PFSK-1 (cell line): ENCODE measurements around the gene VWF.

Source experiments
- POLR2AphosphoS5 ChIP-seq: IDR thresholded peaks from 2 replicates; pipeline ENCODE4 v1.6.1; 2012; ENCODE audit warnings: low read depth, mild to moderate bottlenecking, control low read depth, low read length, moderate library complexity
- SIN3A ChIP-seq: IDR thresholded peaks from 2 replicates; pipeline ENCODE4 v1.6.1; 2012; ENCODE audit warnings: mild to moderate bottlenecking, low read length, moderate library complexity, borderline replicate concordance; ENCODE audit not compliant: insufficient read depth
- TAF1 ChIP-seq: IDR thresholded peaks from 2 replicates; pipeline ENCODE4 v1.6.1; 2012; ENCODE audit warnings: low read length, control low read depth, borderline replicate concordance; ENCODE audit not compliant: insufficient read depth
- TF ChIP-seq, protein P1 (sequence below), 2 experiments: IDR thresholded peaks; 2 replicates each; pipeline versions ENCODE4 v1.6.1 to v1.8.0; 2011 to 2012; ENCODE audit warnings: low read depth in 2 of 2, low read length in 2 of 2, control low read depth in 1 of 2, inconsistent platforms in 1 of 2, mild to moderate bottlenecking in 1 of 2, moderate library complexity in 1 of 2; ENCODE audit not compliant: insufficient read depth in 1 of 2

GRCh38 chr12:5985471-5985870, 139.0 kb downstream of the VWF start:
- TF ChIP-seq TAF1 (no peak), POLR2AphosphoS5 (no peak), SIN3A (no peak)
- TF ChIP-seq, protein P1, sequence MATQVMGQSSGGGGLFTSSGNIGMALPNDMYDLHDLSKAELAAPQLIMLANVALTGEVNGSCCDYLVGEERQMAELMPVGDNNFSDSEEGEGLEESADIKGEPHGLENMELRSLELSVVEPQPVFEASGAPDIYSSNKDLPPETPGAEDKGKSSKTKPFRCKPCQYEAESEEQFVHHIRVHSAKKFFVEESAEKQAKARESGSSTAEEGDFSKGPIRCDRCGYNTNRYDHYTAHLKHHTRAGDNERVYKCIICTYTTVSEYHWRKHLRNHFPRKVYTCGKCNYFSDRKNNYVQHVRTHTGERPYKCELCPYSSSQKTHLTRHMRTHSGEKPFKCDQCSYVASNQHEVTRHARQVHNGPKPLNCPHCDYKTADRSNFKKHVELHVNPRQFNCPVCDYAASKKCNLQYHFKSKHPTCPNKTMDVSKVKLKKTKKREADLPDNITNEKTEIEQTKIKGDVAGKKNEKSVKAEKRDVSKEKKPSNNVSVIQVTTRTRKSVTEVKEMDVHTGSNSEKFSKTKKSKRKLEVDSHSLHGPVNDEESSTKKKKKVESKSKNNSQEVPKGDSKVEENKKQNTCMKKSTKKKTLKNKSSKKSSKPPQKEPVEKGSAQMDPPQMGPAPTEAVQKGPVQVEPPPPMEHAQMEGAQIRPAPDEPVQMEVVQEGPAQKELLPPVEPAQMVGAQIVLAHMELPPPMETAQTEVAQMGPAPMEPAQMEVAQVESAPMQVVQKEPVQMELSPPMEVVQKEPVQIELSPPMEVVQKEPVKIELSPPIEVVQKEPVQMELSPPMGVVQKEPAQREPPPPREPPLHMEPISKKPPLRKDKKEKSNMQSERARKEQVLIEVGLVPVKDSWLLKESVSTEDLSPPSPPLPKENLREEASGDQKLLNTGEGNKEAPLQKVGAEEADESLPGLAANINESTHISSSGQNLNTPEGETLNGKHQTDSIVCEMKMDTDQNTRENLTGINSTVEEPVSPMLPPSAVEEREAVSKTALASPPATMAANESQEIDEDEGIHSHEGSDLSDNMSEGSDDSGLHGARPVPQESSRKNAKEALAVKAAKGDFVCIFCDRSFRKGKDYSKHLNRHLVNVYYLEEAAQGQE (IDR thresholded peaks at IDR 0.05; ENCODE audit: insufficient read depth in 1 of 2, low read depth in 2 of 2, low read length in 2 of 2) = no peak
